GM21528 (cell line): Measurements from ENCODE around the gene TRAPPC14.

Experiments used
- ATAC-seq: cut with Tn5 transposase; IDR thresholded peaks from one replicate; pipeline ENCODE4 v1.9.1; 2021; ENCODE audit warnings: mild to moderate bottlenecking, moderate library complexity; ENCODE audit not compliant: unreplicated experiment, low FRiP score

Gene TRAPPC14

DNA sequence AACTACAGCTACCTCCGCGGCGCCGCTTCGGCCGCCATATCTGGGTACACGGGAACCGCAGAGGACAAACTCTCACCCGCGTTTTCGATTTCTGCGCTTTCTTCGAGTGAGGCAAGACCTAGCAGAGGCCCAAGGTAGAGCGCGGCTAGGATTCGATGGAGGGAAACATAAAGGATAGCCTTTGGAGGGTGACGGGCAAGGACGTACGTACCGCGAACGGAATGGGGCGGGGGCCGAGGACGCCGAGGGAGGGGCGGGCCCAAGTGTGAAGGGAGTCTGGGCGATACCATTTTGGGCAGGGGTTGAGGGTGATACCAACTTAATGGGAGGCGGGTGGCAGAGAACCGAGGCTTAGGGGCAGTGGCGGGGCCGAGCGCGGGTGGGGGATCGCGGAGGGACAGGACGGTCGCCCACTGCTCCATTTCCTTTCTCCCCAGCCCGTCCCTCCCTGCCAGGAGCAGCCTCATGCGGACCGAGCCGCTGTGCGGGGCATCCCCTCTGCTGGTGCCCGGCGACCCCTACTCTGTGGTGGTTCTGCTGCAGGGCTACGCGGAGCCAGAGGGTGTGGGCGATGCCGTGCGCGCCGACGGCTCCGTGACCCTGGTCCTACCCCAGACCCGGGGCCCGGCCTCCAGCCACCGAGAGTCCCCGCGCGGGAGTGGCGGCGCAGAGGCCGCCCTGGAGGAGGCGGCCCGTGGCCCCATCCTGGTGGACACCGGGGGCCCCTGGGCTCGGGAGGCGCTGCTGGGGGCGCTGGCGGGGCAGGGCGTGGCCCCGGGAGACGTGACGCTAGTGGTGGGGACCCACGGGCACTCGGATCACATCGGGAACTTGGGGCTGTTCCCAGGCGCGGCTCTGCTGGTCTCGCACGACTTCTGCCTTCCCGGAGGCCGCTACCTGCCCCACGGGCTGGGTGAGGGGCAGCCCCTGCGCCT is 31.3 kb downstream of the TRAPPC14 start, which contains the start of gene MBLAC1:
Gene MBLAC1, plus strand, starts transcription at position 37 of the 935 bp plus-strand sequence. Its CDS starts 429 bp downstream, at position 466.
- ATAC-seq = peak; percentile 52

DNA sequence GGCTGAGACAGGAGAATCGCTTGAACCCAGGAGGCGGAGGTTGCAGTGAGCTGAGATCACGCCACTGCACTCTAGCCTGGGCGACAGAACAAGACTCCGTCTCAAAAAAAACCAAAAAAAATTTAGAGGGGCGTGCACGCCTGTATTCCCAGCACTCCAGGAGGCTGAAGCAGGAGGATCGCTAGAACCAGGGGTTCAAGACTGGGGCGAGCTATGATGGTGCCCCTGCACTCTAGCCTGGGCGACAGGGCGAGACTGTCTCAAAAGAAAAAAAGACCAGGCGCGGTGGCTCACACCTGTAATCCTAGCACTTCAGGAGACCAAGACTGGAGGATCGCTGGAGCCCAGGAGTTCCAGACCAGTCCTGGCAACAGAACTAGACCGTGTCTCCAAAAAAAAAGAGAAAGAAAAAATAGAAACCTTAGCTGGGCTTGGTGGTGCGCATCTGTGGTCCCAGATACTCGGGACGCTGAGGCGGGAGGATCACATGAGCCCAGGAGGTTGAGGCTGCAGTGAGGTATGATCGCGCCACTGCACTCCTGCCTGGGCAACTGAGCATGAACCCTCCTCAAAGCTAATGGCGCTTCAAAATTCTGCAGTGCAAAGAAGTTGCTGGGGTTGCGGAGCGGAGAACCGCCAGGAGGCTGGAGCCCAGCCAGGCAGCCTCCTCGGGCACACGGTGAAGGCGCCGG is 32.1 kb downstream of the TRAPPC14 start:
- ATAC-seq = peak; percentile 4

DNA sequence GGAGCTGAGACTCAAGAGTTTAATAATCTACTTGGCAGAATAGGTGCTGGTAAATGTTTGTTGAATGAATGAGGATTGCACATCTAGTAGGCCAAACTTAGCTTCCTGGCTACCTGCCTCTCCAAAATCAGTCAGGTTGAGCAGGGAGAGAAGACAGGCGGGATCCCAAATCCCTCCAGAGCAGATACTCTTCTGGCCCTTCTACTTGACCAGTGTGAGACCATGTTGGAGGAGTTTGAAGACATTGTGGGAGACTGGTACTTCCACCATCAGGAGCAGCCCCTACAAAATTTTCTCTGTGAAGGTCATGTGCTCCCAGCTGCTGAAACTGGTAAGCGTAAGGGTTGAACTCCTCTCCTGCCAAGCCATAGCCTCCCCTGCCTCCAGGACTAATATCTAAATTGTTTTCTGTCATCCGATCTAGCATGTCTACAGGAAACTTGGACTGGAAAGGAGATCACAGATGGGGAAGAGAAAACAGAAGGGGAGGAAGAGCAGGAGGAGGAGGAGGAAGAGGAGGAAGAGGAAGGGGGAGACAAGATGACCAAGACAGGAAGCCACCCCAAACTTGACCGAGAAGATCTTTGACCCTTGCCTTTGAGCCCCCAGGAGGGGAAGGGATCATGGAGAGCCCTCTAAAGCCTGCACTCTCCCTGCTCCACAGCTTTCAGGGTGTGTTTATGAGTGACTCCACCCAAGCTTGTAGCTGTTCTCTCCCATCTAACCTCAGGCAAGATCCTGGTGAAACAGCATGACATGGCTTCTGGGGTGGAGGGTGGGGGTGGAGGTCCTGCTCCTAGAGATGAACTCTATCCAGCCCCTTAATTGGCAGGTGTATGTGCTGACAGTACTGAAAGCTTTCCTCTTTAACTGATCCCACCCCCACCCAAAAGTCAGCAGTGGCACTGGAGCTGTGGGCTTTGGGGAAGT is 34.0 kb downstream of the TRAPPC14 start:
- no peak for ATAC-seq

DNA sequence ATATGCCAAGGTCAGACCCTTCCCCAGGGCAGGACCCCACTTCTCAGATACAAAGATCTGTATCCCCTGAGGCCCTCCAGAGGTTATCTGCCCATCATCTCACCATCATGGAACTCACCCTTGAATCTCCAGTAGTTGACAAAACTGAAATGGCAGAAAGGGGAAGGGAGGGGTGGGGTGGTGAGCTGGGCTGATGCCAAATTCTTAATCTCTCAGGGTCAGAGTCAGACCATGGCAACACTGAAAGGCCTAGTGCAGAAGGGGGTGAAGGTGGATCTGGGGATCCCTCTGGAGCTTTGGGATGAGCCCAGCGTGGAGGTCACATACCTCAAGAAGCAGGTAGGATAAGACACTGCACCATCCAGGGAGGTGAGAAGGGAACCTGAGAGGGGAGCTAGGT is 36.0 kb downstream of the TRAPPC14 start:
- ATAC-seq = no peak

DNA sequence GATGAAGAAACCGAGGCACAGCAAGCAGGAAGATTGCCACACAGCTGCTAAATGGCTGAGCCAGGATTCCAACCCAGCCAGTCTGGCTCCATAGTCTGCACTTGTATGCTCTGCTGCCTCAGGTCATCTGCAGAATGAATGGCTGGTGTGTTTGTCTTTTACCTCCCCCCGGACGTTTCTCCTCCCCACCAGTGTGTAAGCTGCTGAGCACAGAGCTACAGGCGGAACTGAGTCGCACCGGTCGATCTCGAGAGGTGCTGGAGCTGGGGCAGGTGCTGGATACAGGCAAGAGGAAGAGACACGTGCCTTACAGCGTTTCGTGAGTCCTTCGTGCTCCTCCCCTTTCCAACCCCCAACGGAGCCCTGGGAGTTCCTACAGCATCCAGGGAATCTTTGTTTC is 36.5 kb downstream of the TRAPPC14 start:
- ATAC-seq = no peak

DNA sequence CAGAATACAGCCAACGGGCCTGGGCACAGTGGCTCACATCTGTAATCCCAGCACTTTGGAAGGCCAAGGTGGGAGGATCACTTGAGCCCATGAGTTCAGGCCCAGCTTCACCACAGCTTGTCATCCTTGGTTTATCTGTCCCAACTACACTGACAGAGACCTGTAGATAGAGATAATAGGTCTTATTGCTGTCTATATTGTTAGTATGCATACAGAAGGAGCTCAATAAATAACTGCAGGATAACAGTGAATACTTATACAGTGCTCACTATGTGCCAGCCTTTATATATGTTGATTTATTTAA is 37.8 kb downstream of the TRAPPC14 start:
- no peak for ATAC-seq

DNA sequence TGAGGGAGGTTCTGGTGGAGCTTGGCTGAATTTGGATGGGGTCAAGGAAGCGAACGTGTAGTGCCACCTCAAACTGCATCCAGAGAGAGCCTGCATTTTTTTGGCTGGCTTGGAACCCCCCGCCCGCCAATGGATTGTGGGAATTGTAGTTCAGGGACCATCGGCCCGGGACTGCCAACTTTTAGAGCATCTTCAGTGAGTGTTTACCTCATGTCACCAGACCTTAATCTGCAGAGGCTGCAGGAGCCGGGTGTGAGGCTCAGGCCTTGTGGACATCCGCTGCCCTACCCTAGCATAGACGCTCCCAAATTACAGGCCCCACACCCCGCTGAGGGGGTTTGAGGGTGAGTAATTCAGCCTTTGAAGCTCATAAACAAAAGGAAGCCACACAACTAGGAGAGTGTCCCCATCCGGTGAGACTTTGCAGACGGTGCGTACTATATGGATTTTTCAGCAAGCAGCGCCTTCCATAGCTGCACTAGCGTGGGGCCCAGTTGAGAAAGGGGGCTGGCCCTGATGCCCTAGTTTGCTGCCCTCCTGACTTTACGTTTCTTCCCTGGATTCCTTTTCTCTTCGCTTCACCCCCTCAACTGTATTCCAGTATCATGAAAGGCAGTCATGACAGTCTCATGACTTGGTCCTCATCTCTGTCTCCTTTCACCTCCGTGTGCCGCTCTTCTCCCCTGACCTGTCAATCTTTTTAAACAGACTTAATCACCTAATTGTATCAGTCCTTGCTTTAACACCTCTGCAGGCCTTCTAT is 38.4 kb downstream of the TRAPPC14 start:
- ATAC-seq = peak; percentile 29

DNA sequence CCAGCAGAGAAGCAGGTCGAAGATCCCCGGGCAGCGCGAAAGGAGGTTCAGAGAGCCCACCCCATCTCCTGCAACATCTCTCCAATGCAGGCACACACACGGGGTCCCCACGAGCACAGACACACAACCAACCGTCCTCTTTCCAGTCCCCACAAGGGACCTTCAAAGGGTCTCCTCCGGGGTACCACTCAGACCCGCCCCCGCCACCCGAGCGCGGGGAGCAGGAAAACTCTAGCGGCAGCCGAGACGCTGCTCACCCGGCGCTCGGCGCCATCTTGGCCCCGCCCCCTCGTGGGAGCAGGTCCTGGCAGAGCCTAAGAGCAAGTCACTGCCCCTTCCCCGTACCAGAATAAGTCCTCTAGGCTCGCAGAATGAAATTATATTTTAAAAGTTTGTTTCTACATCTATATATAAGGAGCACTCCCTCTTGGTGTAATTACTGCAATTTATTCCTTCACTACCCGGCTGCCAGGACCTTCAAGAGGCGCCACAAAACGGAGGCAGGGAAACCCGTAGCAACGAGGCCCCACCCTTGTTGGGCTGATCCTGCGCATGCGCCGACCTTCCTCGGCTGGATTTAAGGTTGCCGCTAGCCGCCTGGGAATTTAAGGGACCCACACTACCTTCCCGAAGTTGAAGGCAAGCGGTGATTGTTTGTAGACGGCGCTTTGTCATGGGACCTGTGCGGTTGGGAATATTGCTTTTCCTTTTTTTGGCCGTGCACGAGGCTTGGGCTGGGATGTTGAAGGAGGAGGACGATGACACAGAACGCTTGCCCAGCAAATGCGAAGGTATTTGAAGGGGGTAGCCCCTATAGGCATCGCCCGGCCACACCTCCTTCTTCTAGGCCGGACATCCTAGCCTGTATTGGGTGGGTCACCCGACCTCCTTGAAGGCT is 39.2 kb downstream of the TRAPPC14 start, which contains the start of the genes CNPY4 and TAF6:
Gene CNPY4, plus strand, starts transcription at position 563 of the 898 bp plus-strand sequence. Its CDS starts 111 bp downstream, at position 674.
Gene TAF6, minus strand, starts transcription at position 287 of the 898 bp plus-strand sequence. CDS start 5,149 bp downstream, outside the sequence.
- peak; percentile 74 for ATAC-seq

DNA sequence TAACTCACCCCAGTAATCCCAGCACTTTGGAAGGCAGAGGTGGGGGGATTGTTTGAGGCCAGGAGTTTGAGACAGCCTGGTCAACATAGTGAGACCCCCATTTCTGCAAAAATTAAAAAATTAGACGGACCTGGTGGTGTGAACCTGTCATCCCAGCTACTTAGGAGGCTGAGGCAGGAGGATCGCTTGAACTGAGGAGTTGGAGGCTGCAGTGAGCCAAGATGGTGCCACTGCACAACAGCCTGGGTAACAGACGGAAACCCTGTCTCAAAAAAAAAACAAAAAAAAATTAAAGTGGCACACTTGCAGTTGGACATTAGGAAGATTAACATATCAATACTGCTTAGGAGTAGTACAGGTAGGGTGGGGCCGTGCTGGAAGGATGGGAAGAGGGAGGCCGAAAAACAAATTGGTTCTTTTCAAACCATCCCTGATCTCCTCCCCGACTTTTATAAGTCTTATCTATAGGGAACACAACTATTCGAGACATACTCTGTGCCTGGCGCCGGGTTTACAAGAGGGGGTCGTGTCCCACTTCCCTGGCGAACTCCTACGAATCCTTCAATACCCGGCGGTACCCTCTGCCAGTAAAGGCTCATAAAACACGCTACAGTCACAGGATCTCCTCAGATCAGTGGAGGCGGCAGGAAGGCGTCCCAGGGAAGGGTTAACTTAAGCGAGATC is 40.0 kb downstream of the TRAPPC14 start:
- no peak for ATAC-seq

DNA sequence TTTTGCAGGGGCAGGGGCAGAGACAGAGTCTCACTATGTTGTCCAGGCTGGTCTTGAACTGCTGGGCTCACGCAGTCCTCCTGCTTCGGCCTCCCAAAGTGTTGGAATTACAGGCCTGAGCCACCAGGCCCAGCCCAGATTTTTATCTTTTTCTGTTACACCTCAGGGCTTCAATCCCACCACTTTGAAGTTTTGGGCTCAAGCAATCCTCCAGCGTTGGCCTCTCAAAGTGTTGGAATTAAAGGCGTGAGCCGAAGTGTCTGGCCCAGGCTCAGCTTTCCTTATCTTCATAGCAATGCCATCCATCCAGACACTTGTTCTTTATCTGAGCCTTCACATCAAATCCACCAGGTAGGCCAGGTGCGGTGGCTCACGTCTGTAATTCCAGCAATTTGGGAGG is 43.5 kb downstream of the TRAPPC14 start:
- ATAC-seq = no peak

DNA sequence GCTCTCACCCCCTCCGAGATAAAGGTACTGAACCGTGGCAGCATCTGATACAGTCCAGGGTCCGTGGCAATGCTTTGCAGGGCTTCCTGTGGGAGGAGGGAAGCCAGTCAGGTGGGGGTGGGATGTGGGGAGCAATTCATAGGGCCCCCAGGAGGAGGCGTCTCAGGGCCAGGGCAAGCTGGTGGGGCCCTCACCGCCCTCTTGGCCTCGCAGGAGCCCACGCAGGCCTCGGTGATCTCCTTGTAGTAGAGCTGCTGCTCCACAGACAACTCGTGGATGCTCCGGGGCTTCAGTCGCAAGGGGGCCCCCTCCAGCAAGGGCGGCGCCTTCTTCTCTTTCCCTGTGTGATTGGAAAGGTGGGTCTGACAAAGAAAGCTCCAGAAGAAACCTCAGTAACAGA is 46.6 kb downstream of the TRAPPC14 start:
- ATAC-seq = no peak

DNA sequence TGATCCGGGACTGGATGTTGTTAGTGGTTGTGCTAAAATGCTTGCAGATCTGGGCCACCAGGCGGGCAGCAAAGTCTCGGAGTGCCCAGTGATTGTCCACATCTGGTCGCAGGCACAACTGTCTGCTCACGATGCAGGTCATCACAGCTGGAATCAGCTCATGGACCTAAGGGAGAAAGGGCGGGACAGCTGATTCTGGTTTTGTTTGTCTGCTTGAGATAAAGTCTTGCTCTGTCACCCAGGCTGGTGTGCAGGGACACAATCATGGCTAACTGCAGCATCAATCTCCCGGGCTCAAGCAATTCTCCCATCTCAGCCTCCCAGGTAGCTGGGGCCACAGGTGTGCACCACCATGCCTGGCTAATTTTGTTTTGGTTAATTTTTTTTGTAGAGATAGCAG is 47.4 kb downstream of the TRAPPC14 start:
- ATAC-seq = no peak

DNA sequence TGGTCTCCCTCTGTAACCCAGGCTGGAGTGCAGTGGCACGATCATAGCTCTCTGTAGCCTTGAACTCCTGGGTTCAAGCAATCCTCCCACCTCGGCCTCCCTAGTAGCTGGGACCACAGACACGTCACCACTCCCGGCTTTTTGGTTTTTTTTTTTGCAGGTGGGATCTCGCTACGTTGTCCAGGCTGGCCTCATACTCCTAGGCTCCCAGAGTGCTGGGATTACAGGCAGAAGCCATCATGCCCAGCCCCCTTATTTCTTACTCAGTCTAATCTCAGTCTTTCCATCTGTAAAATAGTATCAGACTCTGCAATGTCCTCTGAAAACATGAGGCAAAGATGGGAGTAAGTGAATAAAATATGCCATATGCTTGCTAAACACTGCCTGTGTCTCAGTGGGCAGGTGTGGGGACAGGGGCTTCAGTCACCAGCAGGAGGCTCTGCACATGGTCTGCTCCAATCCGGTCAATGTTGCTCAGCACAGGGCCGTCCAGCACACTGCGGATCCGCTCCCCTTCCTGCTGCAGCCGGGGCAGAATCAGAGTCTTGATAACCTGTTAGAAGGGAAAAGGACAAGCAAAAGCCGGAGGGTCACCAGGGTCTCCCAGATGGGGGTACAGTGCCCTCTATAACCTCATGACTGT is 48.9 kb downstream of the TRAPPC14 start:
- no peak for ATAC-seq

DNA sequence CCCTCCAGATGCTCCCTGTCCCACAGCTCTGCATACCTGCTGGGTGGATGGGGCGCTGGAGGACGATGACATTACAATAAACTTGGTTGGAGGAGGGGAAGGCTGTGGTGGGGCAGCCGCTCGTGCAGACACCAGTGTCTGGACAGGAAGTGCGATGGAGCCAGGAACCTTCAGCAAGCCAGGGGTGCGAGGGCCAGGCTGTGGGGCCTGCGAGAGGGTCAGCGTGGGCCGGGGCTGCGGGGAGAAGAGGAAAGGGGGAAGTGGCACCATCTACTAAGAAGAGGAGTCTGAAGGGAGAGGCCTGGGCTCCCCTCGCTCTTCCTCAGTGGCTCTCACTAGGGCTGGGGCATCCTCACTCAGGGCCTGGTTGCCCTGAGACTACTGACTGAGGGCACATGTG is 50.6 kb downstream of the TRAPPC14 start:
- no peak for ATAC-seq

DNA sequence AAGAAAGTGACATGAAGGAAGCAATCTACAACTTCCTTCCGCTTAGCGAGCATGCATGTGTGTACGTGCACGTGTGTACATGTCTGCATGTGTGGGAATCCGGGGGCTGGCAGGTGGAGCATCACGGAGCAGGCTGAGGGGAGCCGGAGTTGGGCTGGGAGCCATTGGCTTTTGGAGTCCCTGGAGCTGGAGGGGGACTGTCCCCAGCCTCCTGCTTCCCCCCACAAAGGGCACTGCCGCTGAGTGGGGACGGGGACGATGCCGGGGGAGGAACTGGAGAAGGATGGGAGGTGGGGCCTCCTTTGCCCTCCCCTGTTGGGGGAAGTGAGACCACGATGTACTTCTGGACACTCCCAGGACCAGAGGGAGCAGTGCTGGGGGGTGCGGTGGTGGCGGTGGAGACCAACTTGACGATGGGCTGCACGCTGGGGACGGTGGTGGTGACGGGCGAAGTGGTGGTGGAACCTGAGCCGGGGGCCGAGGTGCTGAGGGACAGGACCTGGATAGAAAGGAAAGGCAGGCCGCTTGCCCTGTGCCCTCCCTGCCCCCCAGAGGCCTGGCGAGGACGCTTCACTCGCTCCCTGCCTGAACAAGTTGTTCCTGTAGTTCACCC is 51.3 kb downstream of the TRAPPC14 start:
- no peak for ATAC-seq

DNA sequence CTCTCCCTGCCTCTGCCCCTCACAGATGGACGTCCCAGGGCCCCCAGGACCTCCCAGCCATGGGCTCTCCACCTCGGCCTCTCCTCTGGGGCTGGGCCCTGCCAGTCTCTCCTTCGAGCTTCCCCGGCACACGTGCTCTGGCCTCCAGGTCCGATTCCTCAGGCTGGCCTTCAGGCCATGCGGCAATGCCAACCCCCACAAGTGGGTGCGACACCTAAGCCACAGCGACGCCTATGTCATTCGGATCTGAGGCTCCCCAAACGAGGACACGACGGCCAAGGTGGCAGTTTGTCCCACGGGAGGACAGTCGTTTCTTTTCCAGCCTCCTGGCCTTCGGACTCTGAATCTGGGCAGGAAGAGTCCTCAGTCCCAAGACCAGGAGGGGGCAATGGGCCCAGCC is 51.9 kb downstream of the TRAPPC14 start:
- ATAC-seq = no peak

DNA sequence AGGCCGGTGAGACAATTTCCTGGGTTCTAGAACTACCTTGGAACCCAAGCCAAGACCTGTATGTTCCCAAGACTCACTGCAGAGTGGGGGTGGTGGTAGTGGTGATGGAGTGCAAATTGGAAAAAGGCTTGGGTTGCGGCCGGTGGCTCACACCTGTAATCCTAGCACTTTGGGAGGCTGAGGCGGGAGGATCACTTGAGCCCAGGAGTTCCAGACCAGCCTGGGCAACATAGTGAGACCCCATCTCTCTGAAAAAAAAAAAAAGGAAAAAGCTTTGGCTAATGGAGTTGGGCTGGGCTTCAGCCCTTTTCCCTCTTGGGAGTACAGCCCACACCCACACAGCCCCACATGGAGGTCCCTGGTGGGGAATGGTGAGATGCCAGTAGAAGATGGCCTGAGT is 53.0 kb downstream of the TRAPPC14 start:
- ATAC-seq = no peak
